Jurkat, Clone E6-1 (cell line): ENCODE data around the gene CAPN8.

Source experiments
- DNase-seq: peaks from one replicate; pipeline ENCODE4 v3.0.0-alpha.2; 2011; ENCODE audit warnings: low read depth, low spot score
- H3K4me3 ChIP-seq: 2 replicates; pipeline ENCODE4 v1.5.1; 2011; ENCODE audit warnings: mild to moderate bottlenecking, low read length, control low read depth, moderate library complexity

The CAPN8 gene

GRCh38 chr1:223512057-223512456, 153.4 kb downstream of the CAPN8 start:
- no peak for DNase-seq
- H3K4me3 ChIP-seq, result no peak overlapping the region

- H3K4me3 ChIP-seq, result no peak overlapping the region
- DNase-seq, result no peak
Measured at GRCh38 chr1:223508796-223509195, 156.7 kb downstream of the CAPN8 start.

- no peak overlapping the region for H3K4me3 ChIP-seq
- DNase-seq, result no peak
Measured at GRCh38 chr1:223504741-223505140, 160.8 kb downstream of the CAPN8 start.

GRCh38 chr1:223503348-223503747, 162.2 kb downstream of the CAPN8 start:
- no peak overlapping the region for H3K4me3 ChIP-seq
- no peak for DNase-seq

- H3K4me3 ChIP-seq, result no peak overlapping the region
- DNase-seq, result no peak
Measured at GRCh38 chr1:223500560-223501425, 164.7 kb downstream of the CAPN8 start.

DNA sequence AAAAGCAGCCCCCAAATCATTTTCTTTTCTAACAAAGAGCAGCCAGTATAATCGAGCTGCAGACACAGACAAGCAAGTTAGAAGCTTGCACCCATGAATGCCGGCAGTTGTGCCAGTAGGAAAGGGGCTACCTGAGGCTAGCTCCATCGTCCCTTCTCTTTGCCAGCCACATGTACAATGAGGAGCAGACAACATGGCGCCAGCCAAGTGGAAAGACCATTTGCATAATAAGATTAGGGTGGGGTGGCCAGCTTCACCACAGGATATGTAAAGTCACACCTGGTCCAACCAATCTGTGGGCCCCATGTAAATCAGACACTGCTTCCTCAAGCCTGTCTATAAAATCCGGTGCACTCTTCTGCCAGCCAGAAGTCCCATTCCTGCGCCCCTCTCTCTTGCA, 168.6 kb downstream of the CAPN8 start:
- no peak overlapping the region for H3K4me3 ChIP-seq
- no peak for DNase-seq

DNA sequence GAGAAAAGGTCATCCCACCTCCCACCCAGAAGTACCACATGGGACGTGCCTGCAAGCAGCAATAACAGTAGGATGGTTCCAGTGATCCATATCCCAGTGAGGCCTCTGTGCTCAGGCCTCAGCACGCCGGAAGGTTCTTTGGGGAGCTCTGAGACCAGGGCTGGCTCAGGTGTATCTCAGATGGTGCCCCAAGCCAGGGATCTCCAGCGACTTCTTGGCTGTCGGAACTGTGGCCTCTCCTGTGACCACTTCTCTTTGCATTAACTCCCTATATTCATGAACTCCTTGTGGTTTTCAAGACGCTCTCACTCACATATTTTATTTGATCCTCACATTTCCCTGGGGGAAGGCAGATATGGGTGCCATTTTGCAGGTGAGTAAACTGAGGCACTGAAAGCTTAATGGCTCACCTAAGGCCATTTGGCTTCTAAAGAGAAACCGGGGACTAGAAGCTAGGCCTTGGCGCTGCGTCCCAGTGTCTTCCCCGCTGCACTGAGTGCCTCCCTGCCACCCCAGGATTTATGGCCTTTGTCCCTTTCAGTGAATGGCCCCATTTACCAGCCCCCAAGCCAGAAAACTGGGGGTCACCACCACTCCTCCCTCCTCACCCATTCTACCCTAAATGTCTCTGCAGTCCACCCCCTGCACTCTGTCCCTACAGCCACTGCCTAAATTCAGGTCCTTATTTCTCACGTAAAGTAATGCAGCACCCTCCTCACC, 170.4 kb downstream of the CAPN8 start:
- no peak for DNase-seq
- no peak overlapping the region for H3K4me3 ChIP-seq

DNA sequence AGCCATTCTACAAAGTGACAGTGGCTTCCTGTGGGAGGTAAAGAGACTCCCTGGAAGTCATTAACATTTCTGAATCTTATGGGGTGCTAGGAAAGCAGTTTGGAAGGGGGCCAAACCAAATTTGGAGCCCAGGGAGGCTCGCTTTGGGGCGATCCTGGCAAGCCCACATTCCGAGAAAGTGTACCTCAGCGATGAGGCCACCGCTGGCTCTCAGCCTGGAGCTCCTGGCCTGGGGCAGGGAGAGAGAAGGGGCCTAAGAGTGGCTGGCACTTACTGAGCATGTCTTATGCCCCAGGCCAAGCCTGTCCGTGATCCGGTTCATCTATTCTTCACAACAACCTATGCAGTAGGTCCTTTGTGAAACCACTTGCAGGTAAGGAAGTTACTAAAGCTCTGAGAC, 173.5 kb downstream of the CAPN8 start:
- H3K4me3 ChIP-seq, result no peak overlapping the region
- DNase-seq, result no peak
